Measurements from ENCODE around the gene MAPK13.
"Not testable (repeated sequence)": the region's sequence is repeated elsewhere in the genome, so short reads cannot be mapped to it uniquely, and the experiment has no call there.

DNA sequence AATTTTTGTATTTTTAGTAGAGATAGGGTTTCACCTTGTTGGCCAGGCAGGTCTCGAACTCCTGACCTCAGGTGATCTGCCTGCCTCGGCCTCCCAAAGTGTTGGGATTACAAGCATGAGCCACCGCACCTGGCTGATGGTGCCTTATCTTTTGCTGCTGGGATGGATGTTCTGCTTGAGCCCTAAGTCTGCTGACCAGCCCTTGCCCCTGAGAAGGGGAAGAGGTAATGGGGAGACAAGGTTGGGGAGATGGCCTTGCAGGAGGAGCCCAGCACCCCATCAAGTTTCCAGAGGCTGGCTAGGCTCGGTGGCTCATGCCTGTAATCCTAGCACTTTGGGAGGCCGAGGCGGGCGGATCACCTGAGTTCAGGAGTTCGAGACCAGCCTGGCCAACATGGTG lies 6.0 kb upstream of the MAPK13 start:
- TF ChIP-seq POLR2AphosphoS5 (IDR thresholded peaks at IDR 0.05) = not testable (repeated sequence)
- TF ChIP-seq, protein P1, sequence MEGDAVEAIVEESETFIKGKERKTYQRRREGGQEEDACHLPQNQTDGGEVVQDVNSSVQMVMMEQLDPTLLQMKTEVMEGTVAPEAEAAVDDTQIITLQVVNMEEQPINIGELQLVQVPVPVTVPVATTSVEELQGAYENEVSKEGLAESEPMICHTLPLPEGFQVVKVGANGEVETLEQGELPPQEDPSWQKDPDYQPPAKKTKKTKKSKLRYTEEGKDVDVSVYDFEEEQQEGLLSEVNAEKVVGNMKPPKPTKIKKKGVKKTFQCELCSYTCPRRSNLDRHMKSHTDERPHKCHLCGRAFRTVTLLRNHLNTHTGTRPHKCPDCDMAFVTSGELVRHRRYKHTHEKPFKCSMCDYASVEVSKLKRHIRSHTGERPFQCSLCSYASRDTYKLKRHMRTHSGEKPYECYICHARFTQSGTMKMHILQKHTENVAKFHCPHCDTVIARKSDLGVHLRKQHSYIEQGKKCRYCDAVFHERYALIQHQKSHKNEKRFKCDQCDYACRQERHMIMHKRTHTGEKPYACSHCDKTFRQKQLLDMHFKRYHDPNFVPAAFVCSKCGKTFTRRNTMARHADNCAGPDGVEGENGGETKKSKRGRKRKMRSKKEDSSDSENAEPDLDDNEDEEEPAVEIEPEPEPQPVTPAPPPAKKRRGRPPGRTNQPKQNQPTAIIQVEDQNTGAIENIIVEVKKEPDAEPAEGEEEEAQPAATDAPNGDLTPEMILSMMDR (IDR thresholded peaks at IDR 0.05) = not testable (repeated sequence)

All from breast epithelium (tissue), 3 donors.